GM19468 (cell line): ENCODE results near the gene CD207.
"Not testable (repeated sequence)": the region's sequence is repeated elsewhere in the genome, so short reads cannot be mapped to it uniquely, and the experiment has no call there.

ENCODE experiments used
- ATAC-seq: cut with Tn5 transposase; IDR thresholded peaks from one replicate; pipeline ENCODE4 v1.9.1; 2021; ENCODE audit warnings: mild to moderate bottlenecking, moderate library complexity, moderate number of reproducible peaks; ENCODE audit not compliant: unreplicated experiment; ENCODE audit errors: extremely low read depth

CD207 gene

DNA sequence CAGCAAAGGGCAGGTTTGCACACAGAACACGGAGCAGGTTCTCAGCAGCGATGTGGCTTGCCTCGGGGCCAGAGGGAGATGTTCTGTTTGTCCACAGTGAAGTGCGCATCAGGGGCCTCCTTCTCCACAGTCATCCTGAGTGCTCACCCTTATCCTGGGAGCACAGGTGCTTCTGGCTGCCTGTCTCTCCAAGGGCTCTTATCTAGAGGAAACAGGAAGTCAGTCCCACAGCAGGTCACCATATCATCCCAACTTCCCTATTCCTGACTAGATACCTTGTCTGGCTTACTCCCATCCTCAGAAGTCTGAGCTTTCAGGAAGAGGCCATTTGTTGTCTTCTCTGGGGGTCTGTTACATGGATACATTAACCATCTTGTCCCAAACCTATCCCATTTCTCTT is at the start of gene CD207:
Gene CD207 (minus strand): TSS at position 174 of the 400 bp plus-strand sequence. CDS start 40 bp downstream, at position 134.
- ATAC-seq: no peak

DNA sequence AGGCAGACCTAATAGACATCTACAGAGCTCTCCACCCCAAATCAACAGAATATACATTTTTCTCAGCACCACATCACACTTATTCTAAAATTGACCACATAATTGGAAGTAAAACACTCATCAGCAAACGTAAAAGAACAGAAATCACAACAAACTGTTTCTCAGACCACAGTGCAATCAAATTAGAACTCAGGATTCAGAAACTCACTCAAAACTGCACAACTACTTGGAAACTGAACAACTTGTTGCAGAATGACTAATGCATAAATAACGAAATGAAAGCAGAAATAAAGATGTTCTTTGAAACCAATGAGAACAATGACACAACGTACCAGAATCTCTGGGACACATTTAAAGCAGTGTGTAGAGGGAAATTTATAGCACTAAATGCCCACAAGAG is 42.9 kb upstream of the CD207 start:
- ATAC-seq: not testable (repeated sequence)

DNA sequence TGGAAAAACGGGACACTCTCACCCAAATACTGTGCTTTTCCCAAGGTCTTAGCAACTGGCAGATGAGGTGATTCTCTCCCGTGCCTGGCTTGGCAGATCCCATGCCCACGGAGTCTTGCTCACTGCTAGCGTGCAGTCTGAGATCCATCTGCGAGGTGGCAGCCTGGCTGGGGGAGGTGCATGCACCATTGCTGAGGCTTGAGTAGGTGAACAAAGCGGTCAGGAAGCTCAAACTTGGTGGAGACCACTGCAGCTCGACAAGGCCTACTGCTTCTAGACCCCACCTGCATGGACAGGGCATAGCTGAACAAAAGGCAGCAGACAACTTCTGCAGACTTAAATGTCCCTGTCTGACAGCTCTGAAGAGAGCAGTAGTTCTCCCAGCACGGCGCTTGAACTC is 40.5 kb upstream of the CD207 start:
- not testable (repeated sequence) for ATAC-seq

GRCh38 chr2:70873541-70873940 is 37.9 kb upstream of the CD207 start:
- ATAC-seq: no peak

DNA sequence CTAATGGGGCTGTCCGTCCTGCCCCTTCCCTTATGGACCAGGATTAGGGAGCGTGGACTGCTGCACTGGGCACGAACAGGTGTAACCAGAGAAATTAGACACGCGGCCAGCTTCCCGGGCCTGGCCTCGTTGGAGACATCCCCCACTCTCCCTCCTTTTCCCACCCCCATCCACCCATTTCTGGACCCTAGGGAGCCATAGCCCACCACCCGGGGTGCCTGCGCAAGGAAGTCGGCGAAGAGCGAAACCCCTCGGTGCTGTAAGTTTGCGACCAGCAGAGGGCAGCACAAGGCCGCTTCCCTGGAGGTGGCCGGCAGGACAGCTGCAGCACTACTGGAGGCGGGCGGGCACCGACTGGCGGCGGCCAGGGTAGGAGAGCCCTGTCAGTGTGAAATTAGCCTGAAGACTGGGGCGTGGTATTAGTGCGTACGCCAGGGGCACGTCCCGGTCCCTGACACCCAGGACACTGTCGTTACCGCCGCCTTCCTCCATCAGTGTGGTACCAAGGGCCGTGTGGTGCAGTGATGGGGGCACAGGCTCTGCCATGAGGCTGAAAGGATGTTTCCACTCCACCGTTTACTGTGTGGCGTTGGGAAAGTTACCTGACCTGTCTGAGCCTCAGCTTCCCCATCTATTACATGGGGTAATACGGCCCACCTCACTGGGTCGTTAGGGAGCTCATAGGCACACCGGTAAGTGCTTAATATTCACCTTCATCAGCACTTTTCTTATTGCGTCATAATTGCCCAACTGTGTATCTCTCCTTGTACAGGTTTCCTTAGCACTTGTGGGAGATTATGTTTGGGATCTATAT is 36.0 kb upstream of the CD207 start:
- ATAC-seq: no peak

DNA sequence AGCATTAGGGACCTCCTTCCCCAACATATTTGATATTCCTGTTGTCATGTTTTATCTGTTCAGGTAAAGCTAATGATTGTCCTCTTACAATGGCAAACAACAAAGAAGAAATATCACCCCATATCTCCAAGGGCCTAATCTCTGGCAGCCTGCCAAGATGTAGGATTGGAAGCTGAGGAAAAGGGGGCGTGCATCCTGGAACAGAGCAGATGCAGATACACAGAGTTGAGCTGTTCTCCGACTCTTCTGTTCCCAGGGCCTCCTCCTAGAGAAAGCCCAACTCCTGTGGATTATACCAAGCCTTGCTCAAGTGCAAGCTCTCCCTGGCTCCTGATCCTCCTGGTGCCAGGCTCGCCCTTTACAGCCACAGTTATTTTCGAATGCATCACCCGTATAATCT is 35.2 kb upstream of the CD207 start:
- no peak for ATAC-seq

DNA sequence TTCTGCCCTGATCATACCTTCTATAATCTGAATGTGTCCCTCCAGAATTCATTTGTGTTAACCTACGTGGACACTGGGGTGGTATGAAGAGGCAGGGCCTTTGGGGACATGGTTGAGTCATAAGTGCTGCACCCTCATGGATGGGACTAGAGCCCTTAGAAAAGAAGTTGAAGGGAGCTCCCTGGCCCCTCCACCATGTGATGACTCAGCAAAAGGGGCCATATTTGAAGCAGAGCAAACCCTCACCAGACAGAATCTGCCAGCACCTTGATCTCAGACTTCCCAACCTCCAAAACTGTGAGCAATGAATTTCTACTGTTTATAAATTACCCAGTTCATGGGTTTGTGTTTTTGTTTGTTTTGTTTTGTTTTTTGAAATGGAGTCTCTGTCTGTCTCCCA is 33.4 kb upstream of the CD207 start:
- ATAC-seq: no peak

DNA sequence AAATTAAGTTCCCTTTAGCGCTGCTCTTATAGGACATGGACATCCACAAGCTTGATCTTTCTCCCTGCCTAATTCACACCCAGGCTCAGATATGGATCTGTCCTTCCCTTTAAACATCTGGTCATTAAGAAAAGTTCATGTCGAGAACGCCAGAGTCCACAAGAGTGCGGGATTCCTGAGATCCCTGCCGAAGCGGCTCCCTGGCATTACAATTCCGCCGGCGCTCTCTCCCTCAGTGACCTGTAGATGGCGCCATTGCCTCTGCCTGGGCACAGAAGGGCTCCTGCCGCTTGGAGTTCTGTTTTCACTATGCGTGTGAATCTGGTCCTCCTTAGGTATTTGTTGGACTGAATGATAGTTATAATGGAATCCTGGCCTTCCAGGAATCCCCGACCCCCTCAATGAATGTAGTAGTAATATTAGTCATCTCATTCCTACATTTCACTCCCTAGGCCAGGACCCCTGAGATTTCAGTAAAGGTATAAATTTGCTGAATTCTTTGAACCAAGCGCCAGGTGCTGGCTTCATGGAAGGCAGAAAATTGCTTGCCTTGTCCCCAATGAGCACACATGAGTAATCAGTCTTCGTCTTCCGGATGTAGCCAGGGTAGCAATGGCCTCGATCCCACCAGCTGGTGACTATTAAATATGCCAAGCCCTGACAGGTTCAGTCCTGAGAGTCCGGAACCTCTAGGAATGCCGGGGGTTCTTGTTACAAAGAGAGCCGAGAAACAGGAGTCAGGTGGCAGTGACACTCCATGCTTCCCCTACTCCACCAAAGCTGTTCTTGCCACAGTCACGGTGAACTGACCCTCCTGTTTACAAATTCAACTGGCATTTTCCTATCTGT is 26.4 kb upstream of the CD207 start:
- no peak for ATAC-seq

DNA sequence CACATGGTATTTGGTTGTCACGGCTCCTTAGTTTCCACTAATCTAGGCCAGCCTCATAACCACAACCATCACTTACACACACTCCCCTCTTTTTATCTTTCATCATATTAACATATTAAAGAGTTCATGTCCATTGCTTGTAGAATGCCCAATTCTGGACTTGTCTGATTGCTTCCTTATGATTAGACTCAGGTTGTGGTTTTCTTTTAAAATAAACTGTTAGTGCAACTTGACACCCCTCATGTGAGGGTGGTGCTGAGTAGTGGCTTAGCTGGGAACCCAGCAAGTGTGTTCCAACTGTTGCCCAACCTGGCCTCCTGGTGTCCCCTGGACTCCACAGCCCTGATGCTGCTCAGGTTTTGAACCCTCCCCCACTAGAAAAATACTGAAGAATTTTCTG is 20.1 kb upstream of the CD207 start:
- no peak for ATAC-seq

- no peak for ATAC-seq
Observed at GRCh38 chr2:70854411-70854810, 18.8 kb upstream of the CD207 start.

DNA sequence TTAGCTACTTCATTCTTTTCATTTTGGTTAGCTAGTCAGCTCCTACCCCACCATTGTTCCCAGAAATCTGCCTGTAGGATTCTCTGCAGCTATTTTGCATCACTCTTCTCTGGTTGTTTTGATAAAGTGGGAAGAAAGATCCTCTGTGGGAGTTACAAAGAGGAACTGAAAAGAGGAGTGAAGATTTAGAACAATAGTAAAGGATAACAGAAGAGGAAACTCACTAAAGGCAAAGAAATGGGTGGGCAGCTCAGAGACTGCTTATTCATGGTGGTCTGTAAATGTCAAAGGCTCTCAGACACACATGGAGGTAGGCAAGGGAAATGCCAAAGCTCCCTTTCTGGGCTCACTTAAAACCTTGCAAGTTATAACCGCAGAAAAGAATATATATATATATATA is 17.2 kb upstream of the CD207 start:
- no peak for ATAC-seq

DNA sequence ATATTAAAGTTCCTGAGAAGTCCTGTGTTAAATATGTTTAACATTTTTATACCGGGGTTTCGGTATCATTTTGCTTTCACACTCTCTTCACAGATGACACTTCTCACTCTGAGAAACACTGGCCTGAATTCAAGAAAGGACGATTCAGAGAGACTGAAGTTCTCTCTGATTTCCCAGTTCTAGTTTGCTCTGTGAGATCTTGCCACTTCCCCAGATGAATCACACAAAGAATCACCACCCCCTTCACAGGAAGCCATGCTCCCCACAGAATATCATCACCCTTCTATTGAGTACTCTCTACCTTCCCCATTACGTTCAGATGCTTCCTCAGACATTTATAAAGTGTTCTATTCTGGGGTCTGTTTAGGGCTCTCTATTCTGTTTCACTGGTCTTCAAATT is 16.1 kb upstream of the CD207 start:
- no peak for ATAC-seq

DNA sequence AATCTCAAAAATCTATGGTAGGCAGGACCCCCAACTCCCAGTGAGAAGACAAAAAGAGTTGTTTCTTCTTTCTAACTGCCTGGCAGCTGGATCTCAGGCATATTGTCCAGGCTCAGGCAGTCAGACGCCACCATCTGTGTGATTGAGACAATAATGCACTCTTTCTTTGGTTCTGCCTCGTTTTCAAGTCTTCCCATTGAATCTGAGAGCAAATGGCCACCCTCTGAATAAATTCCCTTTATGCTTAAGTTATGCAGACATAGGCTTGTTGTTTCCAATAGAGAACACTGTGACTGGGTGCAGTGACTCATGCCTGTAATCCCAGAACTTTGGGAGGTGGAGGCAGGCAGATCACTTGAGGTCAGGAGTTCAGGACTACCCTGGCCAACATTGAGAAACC is 15.3 kb upstream of the CD207 start:
- no peak for ATAC-seq

DNA sequence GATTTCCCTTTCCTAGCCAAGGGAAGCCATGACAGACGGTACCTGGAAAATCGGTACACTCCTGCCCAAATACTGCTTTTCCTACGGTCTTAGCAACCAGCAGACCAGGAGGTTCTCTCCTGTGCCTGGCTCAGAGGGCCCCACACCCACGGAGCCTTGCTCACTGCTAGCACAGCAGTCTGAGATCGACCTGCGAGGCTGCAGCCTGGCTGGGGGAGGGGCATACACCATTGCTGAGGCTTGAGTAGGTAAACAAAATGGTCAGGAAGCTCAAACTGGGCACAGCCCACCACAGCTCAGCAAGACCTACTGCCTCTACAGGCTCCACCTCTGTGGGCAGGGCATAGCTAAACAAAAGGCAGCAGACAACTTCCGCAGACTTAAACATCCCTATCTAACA is 6.8 kb upstream of the CD207 start:
- ATAC-seq: no peak

- no peak for ATAC-seq
Observed at GRCh38 chr2:70837980-70838925, 2.6 kb upstream of the CD207 start.

DNA sequence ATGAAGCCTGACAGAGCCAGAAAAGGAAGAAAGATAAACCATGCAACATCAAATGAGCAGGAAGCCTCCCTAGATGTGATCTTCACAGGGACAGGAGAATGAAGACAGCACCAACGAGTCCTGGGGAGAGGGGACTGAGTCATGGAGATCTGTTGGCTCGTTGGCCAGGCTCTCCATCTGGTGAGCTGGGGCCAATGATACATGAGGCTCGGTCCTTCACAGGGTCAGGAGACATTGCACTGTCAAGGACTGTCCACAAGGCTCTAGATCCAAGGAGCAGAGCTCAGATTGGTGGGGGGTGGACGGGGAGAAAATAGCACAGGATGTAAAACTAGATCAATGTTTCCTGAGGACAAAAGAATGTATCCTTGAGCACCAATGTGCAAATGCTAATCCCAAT is 735 bp downstream of the CD207 start:
- no peak for ATAC-seq

- no peak for ATAC-seq
Observed at GRCh38 chr2:70834106-70834505, 1.5 kb downstream of the CD207 start.

DNA sequence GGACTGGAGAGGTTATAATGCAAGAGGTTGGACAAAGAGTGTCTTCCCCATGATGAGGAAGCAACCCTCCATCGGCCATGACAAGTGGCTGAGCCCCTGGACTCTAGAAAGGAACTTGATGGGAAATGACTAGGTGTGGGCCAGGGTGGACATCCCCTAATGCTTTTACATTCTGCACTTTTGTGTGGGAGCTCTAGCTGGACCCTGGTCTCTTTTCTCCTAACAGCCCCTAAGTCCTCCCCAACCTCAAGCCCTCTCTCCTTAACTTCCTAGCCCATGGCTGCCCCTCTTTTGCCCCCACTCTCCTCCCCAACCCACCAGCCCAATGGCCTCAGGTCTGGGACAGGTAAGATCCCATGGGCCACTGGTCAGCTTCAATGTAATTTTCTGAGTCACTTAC is 2.4 kb downstream of the CD207 start:
- no peak for ATAC-seq

GRCh38 chr2:70832386-70832785 is 3.2 kb downstream of the CD207 start:
- ATAC-seq: no peak

GRCh38 chr2:70831861-70832260 is 3.8 kb downstream of the CD207 start:
- no peak for ATAC-seq
